ENCODE measurements around the gene PHF11. TPM values are rescaled to one million over a fixed set of nuclear protein-coding genes. Genes with fewer than 3 reads are reported as not detected.

PHF11 gene
- total RNA-seq, 1 donor from 2014 or later, result 6.6 TPM

- Mint-ChIP-seq H3K27ac (no peak overlapping the region), H3K4me3 (no peak overlapping the region), H3K9me3 (no peaks in the 10 kb centered on the region), H3K4me1 (peaks cover 6% of the 10 kb centered on the region), H3K27me3 (ENCODE audit: insufficient read depth, low read depth) (no peaks in the 10 kb centered on the region), H3K36me3 (no peaks in the 10 kb centered on the region)
- H3K36me3 ChIP-seq, result no peaks in the 10 kb centered on the region
- no peaks in the 10 kb centered on the region for H3K79me2 ChIP-seq (ENCODE audit: low read depth)
- H3K27me3 ChIP-seq, result no peaks in the 10 kb centered on the region
- H4K20me1 ChIP-seq (ENCODE audit: low read depth), result no peaks in the 10 kb centered on the region
- no peak overlapping the region for H2AFZ ChIP-seq (replicated peaks)
- no peak overlapping the region for H3K4me3 ChIP-seq
- TF ChIP-seq EZH2phosphoT487 (IDR thresholded peaks at IDR 0.05) (no peak), EZH2 (IDR thresholded peaks at IDR 0.05) (no peak), CTCF (IDR thresholded peaks at IDR 0.05) (no peak)
- no peak overlapping the region for H3K27ac ChIP-seq
- DNase-seq (ENCODE audit: low spot score), result no peak
- H3K9ac ChIP-seq, result no peak overlapping the region
- no peak overlapping the region for H3K4me2 ChIP-seq
- no peaks in the 10 kb centered on the region for H3K9me3 ChIP-seq (ENCODE audit: low read depth)
- H3K4me1 ChIP-seq, result peaks cover 4% of the 10 kb centered on the region
- H3F3A ChIP-seq (ENCODE audit: low read depth), result no peaks in the 10 kb centered on the region
These were observed 8.2 kb downstream of the PHF11 start for GRCh38 chr13:49503951-49504350.

GRCh38 chr13:49512578-49512977 is 16.8 kb downstream of the PHF11 start:
- H3K4me3 ChIP-seq, result no peak overlapping the region
- Mint-ChIP-seq H3K9me3 (peaks cover 4% of the 10 kb centered on the region), H3K36me3 (no peaks in the 10 kb centered on the region), H3K4me3 (no peak overlapping the region), H3K27ac (no peak overlapping the region), H3K4me1 (peaks cover 2% of the 10 kb centered on the region), H3K27me3 (ENCODE audit: insufficient read depth, low read depth) (peaks cover 4% of the 10 kb centered on the region)
- no peak overlapping the region for H3K27ac ChIP-seq
- H3K4me2 ChIP-seq, result no peak overlapping the region
- H3K27me3 ChIP-seq, result no peaks in the 10 kb centered on the region
- no peaks in the 10 kb centered on the region for H3F3A ChIP-seq (ENCODE audit: low read depth)
- no peak overlapping the region for H3K9ac ChIP-seq
- H3K79me2 ChIP-seq (ENCODE audit: low read depth), result no peaks in the 10 kb centered on the region
- DNase-seq (ENCODE audit: low spot score), result no peak
- no peaks in the 10 kb centered on the region for H3K9me3 ChIP-seq (ENCODE audit: low read depth)
- H3K36me3 ChIP-seq, result no peaks in the 10 kb centered on the region
- no peaks in the 10 kb centered on the region for H3K4me1 ChIP-seq
- no peaks in the 10 kb centered on the region for H4K20me1 ChIP-seq (ENCODE audit: low read depth)
- no peak for TF ChIP-seq EZH2 (IDR thresholded peaks at IDR 0.05)
- TF ChIP-seq EZH2phosphoT487 (IDR thresholded peaks at IDR 0.05), result no peak
- TF ChIP-seq CTCF (IDR thresholded peaks at IDR 0.05), result no peak
- H2AFZ ChIP-seq (replicated peaks), result no peak overlapping the region

- H3K79me2 ChIP-seq (ENCODE audit: low read depth), result no peaks in the 10 kb centered on the region
- H3K4me3 Mint-ChIP-seq, result no peak overlapping the region
These were observed 20.7 kb downstream of the PHF11 start for GRCh38 chr13:49516467-49516866.

More at GRCh38 chr13:49516467-49516866, 20.7 kb downstream of the PHF11 start:
- DNase-seq (ENCODE audit: low spot score), result no peak
- Mint-ChIP-seq H3K27me3 (ENCODE audit: insufficient read depth, low read depth) (peaks cover 2% of the 10 kb centered on the region), H3K9me3 (no peaks in the 10 kb centered on the region), H3K36me3 (no peaks in the 10 kb centered on the region), H3K4me1 (peaks cover 2% of the 10 kb centered on the region), H3K27ac (no peak overlapping the region)
- Histone ChIP-seq H3K4me2 (no peak overlapping the region), H3K9ac (no peak overlapping the region), H3K36me3 (no peaks in the 10 kb centered on the region), H3F3A (ENCODE audit: low read depth) (no peaks in the 10 kb centered on the region), H3K27ac (no peak overlapping the region), H2AFZ (replicated peaks) (no peak overlapping the region), H4K20me1 (ENCODE audit: low read depth) (no peaks in the 10 kb centered on the region), H3K9me3 (ENCODE audit: low read depth) (no peaks in the 10 kb centered on the region), H3K27me3 (no peaks in the 10 kb centered on the region), H3K4me1 (no peaks in the 10 kb centered on the region), H3K4me3 (no peak overlapping the region)
- no peak for TF ChIP-seq EZH2 (IDR thresholded peaks at IDR 0.05)
- TF ChIP-seq CTCF (IDR thresholded peaks at IDR 0.05), result no peak
- no peak for TF ChIP-seq EZH2phosphoT487 (IDR thresholded peaks at IDR 0.05)

Data from neural progenitor cell (in vitro differentiated cells).